Urinary bladder (tissue), 4 donors: Measurements from ENCODE around the gene SMARCA1. TPM values are rescaled to one million over a fixed set of nuclear protein-coding genes. Genes with fewer than 3 reads are reported as not detected.

Experiments used
- DNase-seq: peaks from one replicate; pipeline ENCODE4 v3.0.0-alpha.2; 2015; ENCODE audit errors: extremely low spot score
- H3K27ac ChIP-seq: one replicate; pipeline ENCODE4 v1.5.1; 2013; ENCODE audit warnings: low read depth, mild to moderate bottlenecking, moderate library complexity
- H3K36me3 ChIP-seq: one replicate; pipeline ENCODE4 v1.6.1; 2013; ENCODE audit warnings: mild to moderate bottlenecking, moderate library complexity; ENCODE audit not compliant: insufficient read depth
- H3K4me1 ChIP-seq: one replicate; pipeline ENCODE4 v1.6.1; 2013; ENCODE audit warnings: mild to moderate bottlenecking, moderate library complexity; ENCODE audit not compliant: insufficient read depth
- H3K4me3 ChIP-seq: one replicate; pipeline ENCODE4 v1.5.1; 2013; ENCODE audit warnings: low read depth, low read length
- WGBS: extraction: QIAGEN DNeasy Blood & Tissue Kit; methylation state at CpG from one replicate; pipeline ENCODE4 v1.1.7; 2013; 5-methylcytosine and 5-hydroxymethylcytosine counted together
- polyA plus RNA-seq: library from polyadenylated mRNA; stranded (reverse); fragments of 200-250 nt; gene quantifications from one replicate; pipeline ENCODE4 v1.2.3, GENCODE V29; 2013
- total RNA-seq: library from RNA; depleted of rRNA; stranded (reverse); fragments of >200 nt; gene quantifications from one replicate; pipeline ENCODE4 v1.2.3, GENCODE V29; 2014
- donor health status: healthy with polysubstance abuse.
- donor health status: healthy.

SMARCA1 gene
- total and polyA plus RNA-seq, 2 donors = 30.0 to 96.0 TPM

DNA sequence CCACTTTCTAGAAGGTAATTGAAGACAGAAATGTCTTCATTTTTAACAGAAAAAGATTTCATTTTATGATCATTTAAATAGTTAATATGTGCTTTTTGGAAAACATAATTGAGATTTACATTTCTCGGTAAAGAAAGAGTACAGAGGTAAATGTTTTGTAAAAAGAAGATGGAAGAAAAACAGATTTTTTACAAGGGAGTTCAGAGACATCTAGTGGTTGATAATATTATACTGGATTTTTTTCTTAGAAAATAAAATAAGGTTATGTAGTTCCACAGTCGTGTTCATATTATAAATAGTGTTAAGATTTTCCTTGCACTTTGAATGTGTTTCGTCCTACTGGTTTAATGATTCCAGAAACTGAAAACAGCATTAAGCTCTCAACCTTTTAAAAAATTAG lies 60.6 kb downstream of the SMARCA1 start:
- no peak overlapping the region for H3K4me3 ChIP-seq
- whole genome bisulfite sequencing = 28% methylated on average over 3 of the region's 3 CpGs
- no peak for DNase-seq
- no peaks in the 10 kb centered on the region for H3K36me3 ChIP-seq
- H3K27ac ChIP-seq = no peak overlapping the region
- no peaks in the 10 kb centered on the region for H3K4me1 ChIP-seq

DNA sequence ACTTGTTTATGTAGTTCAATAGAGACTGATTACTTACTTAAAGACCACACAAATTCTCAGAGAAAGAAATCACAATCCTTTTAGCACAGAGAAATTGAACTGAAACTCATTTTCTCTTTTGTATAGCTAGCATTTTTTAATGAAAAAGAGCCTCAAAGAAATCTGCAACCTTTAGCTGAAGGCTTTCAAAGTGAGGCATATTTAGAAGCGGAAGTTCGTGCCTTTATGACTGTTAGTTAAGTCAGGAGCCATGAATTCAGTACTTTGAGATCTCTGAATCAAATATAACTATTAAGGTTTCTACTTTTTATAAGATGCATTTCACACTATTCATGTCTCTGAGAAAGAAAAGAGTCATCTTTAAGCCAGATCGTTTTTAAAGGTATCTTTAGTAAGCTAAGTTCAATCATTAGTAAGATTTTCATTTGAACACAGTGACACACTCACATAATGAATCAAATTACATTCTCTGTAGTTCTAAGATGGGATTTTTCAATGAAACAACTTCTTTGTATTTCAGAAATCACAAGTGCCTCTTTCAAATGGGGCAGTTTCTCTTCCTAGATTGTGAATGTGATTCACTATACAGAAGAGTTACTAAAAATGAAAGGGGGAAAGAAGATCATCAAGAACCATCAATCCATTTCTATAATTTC lies 61.4 kb downstream of the SMARCA1 start:
- no peak overlapping the region for H3K27ac ChIP-seq
- H3K4me1 ChIP-seq = no peaks in the 10 kb centered on the region
- H3K4me3 ChIP-seq = no peak overlapping the region
- 81% methylated on average over 3 of the region's 3 CpGs for WGBS
- no peak for DNase-seq
- H3K36me3 ChIP-seq = no peaks in the 10 kb centered on the region

DNA sequence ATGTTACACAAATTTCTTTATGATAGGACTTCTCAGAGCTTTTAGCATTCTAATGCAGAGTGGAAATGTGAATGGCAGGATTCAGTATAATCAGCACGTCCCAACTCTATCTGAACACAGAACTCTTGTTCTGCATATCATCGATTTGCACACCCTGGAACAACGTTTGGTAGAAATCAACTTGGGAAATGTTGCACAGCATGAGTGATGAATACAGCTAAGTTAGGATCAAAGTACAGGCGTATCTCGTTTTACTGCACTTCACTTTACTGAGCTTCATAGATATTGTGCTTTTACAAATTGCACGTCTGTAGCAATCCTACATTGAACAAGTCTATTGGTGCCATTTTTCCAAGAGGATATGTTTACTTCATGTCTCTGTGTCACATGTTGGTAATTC lies 70.8 kb downstream of the SMARCA1 start:
- Histone ChIP-seq H3K4me1 (no peaks in the 10 kb centered on the region), H3K36me3 (no peaks in the 10 kb centered on the region), H3K4me3 (no peak overlapping the region), H3K27ac (no peak overlapping the region)
- WGBS = 92% methylated on average over 6 of the region's 6 CpGs
- no peak for DNase-seq

DNA sequence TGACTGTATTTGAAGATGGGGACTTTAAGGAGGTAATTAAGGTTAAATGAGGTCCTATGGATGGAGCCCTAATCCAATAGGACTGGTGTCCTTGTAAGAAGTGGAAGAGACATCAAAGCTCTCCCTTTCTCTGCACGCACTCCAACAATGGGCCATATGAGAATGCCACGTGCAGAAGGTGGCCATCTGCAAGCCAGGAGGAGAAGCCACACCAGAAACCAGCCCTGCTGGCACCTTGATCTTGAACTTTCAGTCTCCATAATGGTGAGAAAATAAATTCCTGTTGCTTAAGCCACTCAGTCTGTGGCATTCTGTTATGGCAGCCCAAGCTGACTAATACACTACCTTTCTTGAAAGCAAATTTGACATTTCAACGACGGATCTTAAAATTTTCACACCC lies 73.2 kb downstream of the SMARCA1 start:
- DNase-seq = no peak
- no peak overlapping the region for H3K27ac ChIP-seq
- H3K4me3 ChIP-seq = no peak overlapping the region
- 97% methylated on average over 4 of the region's 4 CpGs for WGBS
- no peaks in the 10 kb centered on the region for H3K36me3 ChIP-seq
- H3K4me1 ChIP-seq = no peaks in the 10 kb centered on the region

DNA sequence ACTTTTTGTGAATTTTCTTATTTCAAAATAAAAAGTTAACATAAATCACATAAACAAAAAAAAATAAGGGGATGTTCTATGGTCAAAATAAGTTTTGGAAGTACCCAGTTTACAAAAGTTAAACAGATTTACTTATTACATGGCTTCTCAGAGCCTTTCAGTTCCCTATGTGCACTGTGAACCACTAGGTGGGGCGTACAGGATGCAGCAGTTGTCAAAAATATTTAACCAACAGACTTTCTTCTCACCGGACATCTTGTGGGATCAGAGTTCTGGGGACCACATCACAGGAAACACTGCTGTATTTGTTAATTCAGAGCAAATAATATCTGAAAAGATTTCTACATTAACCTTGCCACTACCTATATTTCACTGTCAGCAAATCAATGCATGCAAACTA lies 74.1 kb downstream of the SMARCA1 start:
- no peaks in the 10 kb centered on the region for H3K4me1 ChIP-seq
- WGBS = 78% methylated on average over 2 of the region's 2 CpGs
- no peak overlapping the region for H3K27ac ChIP-seq
- no peak overlapping the region for H3K4me3 ChIP-seq
- no peaks in the 10 kb centered on the region for H3K36me3 ChIP-seq
- DNase-seq = no peak

DNA sequence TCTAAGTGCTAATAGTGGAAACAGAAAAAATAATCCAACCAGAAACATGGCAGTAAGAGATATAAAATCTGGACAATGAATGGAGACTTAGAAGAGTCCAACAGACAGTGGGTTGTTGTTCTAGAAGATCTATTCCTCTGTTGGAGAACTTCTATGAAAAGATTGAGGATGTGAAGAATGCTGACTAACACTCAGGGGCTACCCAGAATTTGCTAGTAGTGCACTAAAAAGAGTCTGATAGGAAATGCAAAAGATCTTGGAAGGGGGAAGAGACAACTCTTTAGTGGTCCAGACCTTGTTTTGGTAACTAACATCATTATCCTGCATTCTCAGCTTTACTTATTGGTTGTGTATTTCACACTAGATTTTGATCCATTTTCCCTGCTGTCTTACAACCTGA lies 77.9 kb downstream of the SMARCA1 start:
- Histone ChIP-seq H3K4me3 (no peak overlapping the region), H3K4me1 (no peaks in the 10 kb centered on the region), H3K27ac (no peak overlapping the region), H3K36me3 (no peaks in the 10 kb centered on the region)
- no peak for DNase-seq

DNA sequence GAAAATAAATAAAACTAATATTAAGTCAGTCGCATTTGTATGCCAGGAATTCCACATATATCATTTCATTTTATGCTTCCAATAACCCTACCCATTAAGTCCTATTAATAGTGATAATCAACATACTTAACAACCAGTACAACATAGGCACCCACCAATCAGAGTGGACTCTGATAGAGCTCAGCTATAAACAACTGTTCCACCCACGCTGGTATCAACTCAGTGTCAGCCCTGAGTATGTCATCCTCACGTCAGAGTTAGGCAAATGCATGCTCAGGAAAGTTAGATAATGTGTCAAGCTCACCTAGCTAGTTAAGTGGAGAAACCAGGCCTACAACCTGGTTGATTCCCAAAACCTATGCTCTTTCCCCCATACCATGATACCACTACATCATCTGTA lies 89.3 kb downstream of the SMARCA1 start:
- WGBS = 89% methylated on average over 3 of the region's 3 CpGs
- DNase-seq = no peak
- no peaks in the 10 kb centered on the region for H3K4me1 ChIP-seq
- H3K4me3 ChIP-seq = no peak overlapping the region
- H3K36me3 ChIP-seq = no peaks in the 10 kb centered on the region
- H3K27ac ChIP-seq = no peak overlapping the region

DNA sequence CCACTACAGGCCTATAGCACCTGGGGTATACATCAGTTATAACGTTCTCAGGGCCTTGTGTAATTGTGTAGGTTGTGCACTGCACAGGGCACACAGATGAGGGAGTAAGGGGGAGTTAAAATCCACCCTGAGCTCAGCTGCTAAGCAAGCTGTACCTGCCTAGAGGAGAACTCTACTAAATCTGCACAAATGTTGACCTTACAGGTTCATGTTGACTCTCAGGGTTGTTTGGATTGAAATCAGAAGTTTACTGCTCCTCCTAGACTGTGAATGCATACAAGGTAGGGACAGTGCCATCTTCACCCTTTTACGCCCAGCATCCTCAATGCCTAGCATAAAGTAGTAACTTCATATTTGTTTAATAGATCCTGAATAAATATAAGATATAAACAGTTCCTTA lies 89.8 kb downstream of the SMARCA1 start:
- Histone ChIP-seq H3K4me1 (no peaks in the 10 kb centered on the region), H3K27ac (no peak overlapping the region), H3K4me3 (no peak overlapping the region), H3K36me3 (no peaks in the 10 kb centered on the region)
- 87% methylated on average over 2 of the region's 2 CpGs for WGBS
- DNase-seq = no peak

DNA sequence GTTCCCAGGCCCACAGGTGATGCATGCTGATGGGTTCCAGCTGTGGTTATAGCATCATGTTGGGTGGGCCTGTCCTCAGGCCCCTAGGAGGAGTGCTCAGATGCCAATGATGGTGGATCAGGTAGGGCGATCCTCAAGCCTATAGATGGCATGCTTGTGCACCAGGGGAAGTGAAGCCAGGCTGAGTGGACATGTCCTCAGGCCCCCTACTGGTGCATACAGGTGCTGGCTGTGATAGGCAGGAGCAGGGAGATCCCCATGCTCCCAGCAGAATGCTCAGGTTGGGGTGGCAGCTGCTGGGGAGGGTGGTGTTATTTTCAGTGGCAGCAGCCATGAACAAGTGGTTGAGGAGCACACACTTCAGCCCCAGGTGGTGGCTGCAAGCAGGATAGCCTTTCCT lies 96.0 kb downstream of the SMARCA1 start:
- H3K27ac ChIP-seq = no peak overlapping the region
- H3K4me3 ChIP-seq = no peak overlapping the region
- no peaks in the 10 kb centered on the region for H3K36me3 ChIP-seq
- WGBS = 96% methylated on average over 1 of the region's 1 CpG
- DNase-seq = no peak
- H3K4me1 ChIP-seq = no peaks in the 10 kb centered on the region

DNA sequence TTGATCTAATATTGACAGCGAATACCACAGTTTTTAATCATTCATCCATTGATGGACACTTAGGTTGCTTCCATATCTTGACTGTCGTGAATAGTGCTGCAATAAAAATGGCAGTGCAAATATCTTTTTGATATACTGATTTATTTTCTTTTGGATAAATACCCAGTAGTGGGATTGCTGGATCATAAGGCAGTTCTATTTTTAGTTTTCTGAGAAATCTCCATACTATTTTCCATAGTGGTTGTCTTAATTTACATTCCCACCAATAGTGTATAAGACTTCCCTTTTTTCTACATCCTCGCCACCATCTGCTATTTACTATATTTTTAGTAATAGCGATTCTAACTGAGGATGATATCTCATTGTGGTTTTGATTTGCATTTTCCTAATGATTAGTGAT lies 100.1 kb downstream of the SMARCA1 start:
- Histone ChIP-seq H3K4me3 (no peak overlapping the region), H3K27ac (no peak overlapping the region), H3K4me1 (no peaks in the 10 kb centered on the region), H3K36me3 (no peaks in the 10 kb centered on the region)
- WGBS = 94% methylated on average over 4 of the region's 4 CpGs
- no peak for DNase-seq

DNA sequence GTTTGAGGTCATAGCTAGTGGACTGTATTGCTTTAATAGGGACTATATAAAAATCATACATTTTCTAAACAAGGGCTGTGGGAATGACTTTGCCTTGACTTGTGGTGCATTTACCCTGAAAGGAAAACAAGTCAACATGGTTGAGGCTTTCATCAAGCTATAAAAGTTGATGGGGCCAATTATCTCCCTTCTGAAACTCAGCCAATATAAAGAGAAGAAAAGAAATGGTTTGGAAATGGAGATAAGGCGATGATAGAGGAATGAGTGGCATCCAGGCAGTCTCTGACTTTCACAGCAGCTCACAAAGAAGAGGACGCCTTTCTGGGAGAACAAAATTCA lies 118.7 kb downstream of the SMARCA1 start:
- WGBS = 39% methylated on average over 2 of the region's 2 CpGs
- Histone ChIP-seq H3K4me1 (no peaks in the 10 kb centered on the region), H3K4me3 (no peak overlapping the region), H3K27ac (no peak overlapping the region), H3K36me3 (no peaks in the 10 kb centered on the region)
- no peak for DNase-seq

DNA sequence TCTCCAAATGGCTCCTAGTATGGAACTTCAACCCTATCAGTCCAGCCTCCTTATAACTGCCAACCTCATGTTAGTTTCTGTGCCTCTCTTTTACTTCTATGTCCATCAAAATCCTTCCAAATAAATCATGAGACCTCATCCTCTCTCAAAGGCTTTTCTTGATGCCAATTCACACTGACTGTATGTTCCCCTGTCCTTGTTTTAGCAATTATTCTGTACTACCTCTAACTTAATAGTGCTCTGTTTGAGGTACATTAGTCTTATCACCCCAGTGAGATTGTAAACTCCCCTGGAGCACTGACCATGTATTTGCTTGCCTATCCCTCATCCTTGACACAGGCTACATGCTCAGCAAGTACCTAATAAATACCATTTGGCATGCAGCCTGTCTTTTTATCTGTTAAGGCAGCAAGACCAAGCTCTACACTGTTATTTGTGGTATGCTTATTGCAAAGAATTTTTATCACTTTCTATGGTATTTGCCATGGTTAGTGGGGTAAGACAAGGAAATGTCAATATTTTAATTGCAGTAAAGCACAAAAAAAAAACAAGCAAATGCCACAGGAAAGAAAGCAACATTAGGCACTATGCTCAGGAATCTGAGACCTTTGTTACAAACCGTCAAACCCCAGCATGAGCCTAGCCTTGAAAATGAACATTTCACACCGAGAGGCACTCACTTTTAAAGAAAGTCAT lies 119.2 kb downstream of the SMARCA1 start:
- WGBS = 39% methylated on average over 2 of the region's 2 CpGs
- no peaks in the 10 kb centered on the region for H3K36me3 ChIP-seq
- H3K4me1 ChIP-seq = no peaks in the 10 kb centered on the region
- H3K27ac ChIP-seq = no peak overlapping the region
- no peak overlapping the region for H3K4me3 ChIP-seq
- DNase-seq = no peak
